Measurements from ENCODE around the gene TNFRSF25. TPM values are rescaled to one million over a fixed set of nuclear protein-coding genes. Genes with fewer than 3 reads are reported as not detected.

Gene TNFRSF25
- total and polyA plus RNA-seq, 3 donors from 2014 or later, result 6.2 to 14.0 (median 13.4) TPM

GRCh38 chr1:6473974-6474814 is 8.2 kb upstream of the TNFRSF25 start:
- Histone ChIP-seq H3K27me3 (no peaks in the 10 kb centered on the region), H3K9me3 (no peaks in the 10 kb centered on the region), H3K27ac (no peak overlapping the region), H3K4me3 (no peak overlapping the region), H3K4me1 (no peaks in the 10 kb centered on the region), H3K36me3 (ENCODE audit: low read depth, missing control alignments) (no peaks in the 10 kb centered on the region)
- intact Hi-C loops (cut with DNase I; ENCODE audit: low total_unique reads), result no loop called here
- 76 to 89% methylated on average over 6 to 30 of the region's 33 CpGs for WGBS, 2 donors
- TF ChIP-seq CTCF (IDR thresholded peaks at IDR 0.05) (no peak), POLR2A (IDR thresholded peaks at IDR 0.05) (no peak)
- no peak for DNase-seq

DNA sequence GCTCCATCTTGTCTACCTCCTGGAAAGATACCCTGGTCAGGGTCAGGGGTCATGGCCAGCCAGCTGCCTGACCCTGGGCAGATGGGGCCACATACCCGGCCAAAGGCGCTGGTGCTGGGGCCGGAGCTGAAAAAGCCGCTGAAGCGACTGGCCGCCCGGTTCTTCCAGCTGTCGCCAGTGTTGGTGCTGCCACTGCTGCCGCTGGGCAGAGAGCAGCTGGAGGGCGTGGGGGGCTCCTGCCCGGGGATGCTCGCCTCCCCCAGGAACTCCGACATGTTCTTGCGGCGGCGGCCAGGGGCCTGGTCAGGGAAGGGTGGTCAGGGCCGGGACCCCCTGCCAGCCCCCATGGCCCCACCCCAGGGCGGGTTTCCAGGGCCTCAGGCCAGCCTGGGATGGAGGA is 7.2 kb upstream of the TNFRSF25 start:
- no peak for DNase-seq
- no peak overlapping the region for H3K27ac ChIP-seq
- H3K4me3 ChIP-seq, result no peak overlapping the region
- TF ChIP-seq POLR2A (IDR thresholded peaks at IDR 0.05) (no peak), CTCF (IDR thresholded peaks at IDR 0.05) (no peak)
- intact Hi-C loops (cut with DNase I; ENCODE audit: low total_unique reads), result no loop called here
- H3K4me1 ChIP-seq, result no peaks in the 10 kb centered on the region
- 92 to 97% methylated on average over 16 to 18 of the region's 18 CpGs for WGBS, 2 donors
- H3K36me3 ChIP-seq (ENCODE audit: low read depth, missing control alignments), result no peaks in the 10 kb centered on the region
- H3K27me3 ChIP-seq, result no peaks in the 10 kb centered on the region
- H3K9me3 ChIP-seq, result no peaks in the 10 kb centered on the region

DNA sequence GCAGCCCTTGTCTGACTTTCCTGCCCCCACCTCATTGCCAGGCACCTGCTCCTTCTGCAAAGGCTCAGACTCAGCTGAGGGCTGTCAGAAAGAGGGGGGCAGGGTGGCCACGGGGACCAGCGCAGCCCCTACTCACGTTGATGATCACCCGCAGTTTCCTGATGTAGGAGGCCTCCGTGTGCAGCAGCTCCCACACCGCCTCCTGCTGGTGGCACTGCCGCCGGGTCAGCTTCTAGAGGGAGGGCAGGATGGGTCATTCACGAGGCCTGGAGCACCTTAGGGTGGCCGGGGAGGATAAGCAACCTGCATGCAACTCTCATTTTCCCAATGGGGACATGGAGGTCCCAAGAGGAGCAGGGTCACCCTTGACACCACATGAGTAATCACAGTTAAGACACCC is 6.4 kb upstream of the TNFRSF25 start:
- no peaks in the 10 kb centered on the region for H3K36me3 ChIP-seq (ENCODE audit: low read depth, missing control alignments)
- H3K27me3 ChIP-seq, result no peaks in the 10 kb centered on the region
- 83 to 87% methylated on average over 10 of the region's 10 CpGs for WGBS, 2 donors
- no peak overlapping the region for H3K27ac ChIP-seq
- DNase-seq, result no peak
- no peaks in the 10 kb centered on the region for H3K4me1 ChIP-seq
- TF ChIP-seq POLR2A (IDR thresholded peaks at IDR 0.05) (no peak), CTCF (IDR thresholded peaks at IDR 0.05) (no peak)
- intact Hi-C loops (cut with DNase I; ENCODE audit: low total_unique reads), result no loop called here
- H3K4me3 ChIP-seq, result no peak overlapping the region
- no peaks in the 10 kb centered on the region for H3K9me3 ChIP-seq

DNA sequence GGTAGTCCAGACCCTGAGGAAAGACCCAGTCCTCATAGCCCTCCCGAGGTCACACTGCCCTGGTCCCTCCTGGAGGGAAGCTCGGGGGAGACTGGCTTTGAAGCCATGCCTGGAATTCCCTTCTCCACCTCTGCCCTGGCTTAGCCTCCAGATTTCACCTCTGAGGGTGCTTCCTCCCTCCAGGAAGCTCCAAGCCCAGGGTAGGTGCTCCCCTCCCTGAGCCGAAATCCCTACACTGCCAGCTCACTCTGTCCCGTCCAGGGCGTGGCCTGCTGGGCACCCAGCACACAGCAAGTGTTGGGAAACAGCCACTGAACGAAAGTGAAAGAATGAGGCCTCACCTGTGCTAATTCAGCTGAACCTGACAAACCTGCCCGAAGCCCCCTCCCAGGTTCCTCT is 6.0 kb upstream of the TNFRSF25 start:
- H3K36me3 ChIP-seq (ENCODE audit: low read depth, missing control alignments), result no peaks in the 10 kb centered on the region
- DNase-seq, result no peak
- no peak overlapping the region for H3K27ac ChIP-seq
- no peaks in the 10 kb centered on the region for H3K4me1 ChIP-seq
- no peak overlapping the region for H3K4me3 ChIP-seq
- H3K9me3 ChIP-seq, result no peaks in the 10 kb centered on the region
- intact Hi-C loops (cut with DNase I; ENCODE audit: low total_unique reads), result no loop called here
- 78 to 86% methylated on average over 6 to 7 of the region's 7 CpGs for WGBS, 2 donors
- TF ChIP-seq POLR2A (IDR thresholded peaks at IDR 0.05), result no peak
- TF ChIP-seq CTCF (IDR thresholded peaks at IDR 0.05), result no peak
- H3K27me3 ChIP-seq, result no peaks in the 10 kb centered on the region
